ENCODE measurements around the gene BEND5. TPM values are rescaled to one million over a fixed set of nuclear protein-coding genes. Genes with fewer than 3 reads are reported as not detected.

Gene BEND5
- total RNA-seq, 3 donors from 2014 or later (not counting 1 experiment from before 2014, with no cell fraction given): 1.2 to 5.1 (median 2.6) TPM

DNA sequence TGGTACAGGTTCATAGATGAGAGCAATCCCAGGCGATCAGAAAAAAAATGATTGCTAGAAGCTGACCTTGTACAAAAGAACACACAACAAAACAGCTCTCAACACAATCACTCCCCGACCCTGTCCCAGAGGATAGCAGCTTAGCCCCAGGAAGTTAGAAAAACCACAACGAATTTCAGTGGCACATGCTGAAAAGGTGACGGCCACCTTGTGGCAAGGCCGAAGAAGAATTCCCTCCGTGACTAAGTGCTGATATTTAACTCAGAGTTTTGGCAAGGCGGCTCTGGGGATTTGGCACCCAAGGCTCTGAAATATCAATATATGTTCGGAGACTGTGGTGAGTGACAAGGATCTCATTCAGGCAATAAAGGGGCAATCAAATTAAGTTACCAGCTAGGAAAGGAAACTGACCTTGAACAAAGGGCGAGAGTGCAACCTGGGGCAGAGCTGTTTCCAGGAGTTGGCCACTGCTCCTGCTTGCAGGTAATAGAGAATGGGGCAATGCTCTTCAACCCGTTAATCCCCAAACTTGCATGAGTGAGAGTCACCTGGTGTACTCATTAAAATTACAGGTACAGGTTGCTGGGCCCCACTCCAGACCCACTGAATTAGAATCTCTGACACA, 96.2 kb downstream of the BEND5 start:
- ATAC-seq (no peak), DNase-seq (no peak)
- no peaks in the 10 kb centered on the region for H3K4me1 Mint-ChIP-seq
- H3K36me3 Mint-ChIP-seq: no peaks in the 10 kb centered on the region
- Histone ChIP-seq H3K9me3 (ENCODE audit: control insufficient read depth, insufficient read depth, low read length) (no peaks in the 10 kb centered on the region), H3K27me3 (ENCODE audit: control insufficient read depth, insufficient read depth, low read length) (no peaks in the 10 kb centered on the region), H3K27ac (ENCODE audit: low read length) (no peak overlapping the region), H3K4me3 (ENCODE audit: low read length) (no peak overlapping the region), H3K36me3 (ENCODE audit: control insufficient read depth, insufficient read depth, low read length) (no peaks in the 10 kb centered on the region), H3K4me1 (ENCODE audit: control insufficient read depth, insufficient read depth, low read length) (no peaks in the 10 kb centered on the region)
- intact Hi-C loops (cut with micrococcal nuclease): no loop called here
- no peak overlapping the region for H3K27ac Mint-ChIP-seq
- TF ChIP-seq, protein P1, sequence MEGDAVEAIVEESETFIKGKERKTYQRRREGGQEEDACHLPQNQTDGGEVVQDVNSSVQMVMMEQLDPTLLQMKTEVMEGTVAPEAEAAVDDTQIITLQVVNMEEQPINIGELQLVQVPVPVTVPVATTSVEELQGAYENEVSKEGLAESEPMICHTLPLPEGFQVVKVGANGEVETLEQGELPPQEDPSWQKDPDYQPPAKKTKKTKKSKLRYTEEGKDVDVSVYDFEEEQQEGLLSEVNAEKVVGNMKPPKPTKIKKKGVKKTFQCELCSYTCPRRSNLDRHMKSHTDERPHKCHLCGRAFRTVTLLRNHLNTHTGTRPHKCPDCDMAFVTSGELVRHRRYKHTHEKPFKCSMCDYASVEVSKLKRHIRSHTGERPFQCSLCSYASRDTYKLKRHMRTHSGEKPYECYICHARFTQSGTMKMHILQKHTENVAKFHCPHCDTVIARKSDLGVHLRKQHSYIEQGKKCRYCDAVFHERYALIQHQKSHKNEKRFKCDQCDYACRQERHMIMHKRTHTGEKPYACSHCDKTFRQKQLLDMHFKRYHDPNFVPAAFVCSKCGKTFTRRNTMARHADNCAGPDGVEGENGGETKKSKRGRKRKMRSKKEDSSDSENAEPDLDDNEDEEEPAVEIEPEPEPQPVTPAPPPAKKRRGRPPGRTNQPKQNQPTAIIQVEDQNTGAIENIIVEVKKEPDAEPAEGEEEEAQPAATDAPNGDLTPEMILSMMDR (IDR thresholded peaks at IDR 0.05): no peak
- no peaks in the 10 kb centered on the region for H3K9me3 Mint-ChIP-seq
- no peaks in the 10 kb centered on the region for H3K27me3 Mint-ChIP-seq (ENCODE audit: low read depth in 2 of 2)
- H3K4me3 Mint-ChIP-seq: no peak overlapping the region
- WGBS (ENCODE audit: insufficient coverage): 65% methylated on average over 10 of the region's 10 CpGs

DNA sequence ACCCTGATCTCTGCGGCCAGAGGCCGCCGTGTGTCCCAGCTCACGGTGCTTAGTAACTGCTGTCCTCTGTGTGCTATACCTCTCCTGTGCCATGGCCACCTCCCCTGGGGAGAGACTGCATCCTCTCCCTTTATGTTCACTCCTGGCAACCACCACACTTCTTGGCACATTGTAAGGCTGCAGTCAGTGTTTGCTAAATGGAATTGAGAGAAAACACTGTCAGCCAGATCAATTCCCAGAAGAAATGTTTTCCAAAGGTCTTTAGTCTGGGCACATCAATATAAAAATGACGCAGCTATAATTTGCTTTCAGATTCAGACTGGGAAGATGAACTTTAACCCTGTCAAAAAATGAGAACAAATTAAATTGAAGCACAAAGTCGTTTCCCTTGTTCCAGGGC, 96.8 kb downstream of the BEND5 start:
- TF ChIP-seq, protein P1 (IDR thresholded peaks at IDR 0.05): no peak
- Histone ChIP-seq H3K9me3 (ENCODE audit: control insufficient read depth, insufficient read depth, low read length) (no peaks in the 10 kb centered on the region), H3K4me1 (ENCODE audit: control insufficient read depth, insufficient read depth, low read length) (no peaks in the 10 kb centered on the region), H3K27me3 (ENCODE audit: control insufficient read depth, insufficient read depth, low read length) (no peaks in the 10 kb centered on the region), H3K36me3 (ENCODE audit: control insufficient read depth, insufficient read depth, low read length) (no peaks in the 10 kb centered on the region), H3K27ac (ENCODE audit: low read length) (no peak overlapping the region), H3K4me3 (ENCODE audit: low read length) (no peak overlapping the region)
- H3K27me3 Mint-ChIP-seq (ENCODE audit: low read depth in 2 of 2): no peaks in the 10 kb centered on the region
- WGBS (ENCODE audit: insufficient coverage): 88% methylated on average over 6 of the region's 6 CpGs
- no peaks in the 10 kb centered on the region for H3K9me3 Mint-ChIP-seq
- H3K27ac Mint-ChIP-seq: no peak overlapping the region
- ATAC-seq (no peak), DNase-seq (no peak)
- no peaks in the 10 kb centered on the region for H3K36me3 Mint-ChIP-seq
- no peaks in the 10 kb centered on the region for H3K4me1 Mint-ChIP-seq
- intact Hi-C loops (cut with micrococcal nuclease): no loop called here
- H3K4me3 Mint-ChIP-seq: no peak overlapping the region

DNA sequence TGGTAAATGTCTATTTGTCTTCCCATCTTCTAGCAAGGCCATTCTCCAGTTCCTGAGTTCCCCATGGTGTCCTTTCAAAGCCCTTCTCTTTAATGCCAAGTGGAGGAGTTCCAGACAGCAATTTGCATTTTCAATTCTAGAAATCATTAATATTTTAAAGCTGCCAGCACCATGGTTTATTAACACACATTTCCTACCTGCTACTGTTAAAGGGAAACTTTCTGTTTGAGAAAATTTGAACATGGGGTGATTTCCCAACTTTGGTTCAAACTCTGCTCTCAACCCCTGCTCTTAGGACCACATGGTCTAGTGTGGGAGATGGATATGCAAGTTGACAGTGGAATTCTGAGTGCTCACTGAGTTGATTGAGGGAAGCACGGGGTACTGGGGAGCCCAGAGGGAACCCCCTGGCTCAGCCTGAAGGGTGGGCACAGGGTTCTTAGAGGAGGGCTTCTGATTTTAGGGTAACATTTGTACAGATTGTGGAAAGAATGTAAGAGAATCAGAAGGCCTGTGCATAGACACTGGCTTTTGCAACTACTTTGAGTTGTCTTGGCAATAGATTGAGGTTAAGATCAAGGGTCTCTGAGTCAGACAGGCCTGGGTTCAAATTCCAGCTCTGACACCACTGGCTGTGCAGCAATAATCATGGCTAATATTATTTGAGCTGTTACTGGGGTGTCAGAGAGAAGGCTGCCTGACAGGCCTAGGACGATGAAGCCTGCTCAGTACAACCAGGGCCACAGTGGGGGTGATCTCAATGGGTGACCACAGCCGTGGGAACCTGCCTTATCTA, 97.8 kb downstream of the BEND5 start:
- H3K4me3 Mint-ChIP-seq: no peak overlapping the region
- H3K36me3 ChIP-seq (ENCODE audit: control insufficient read depth, insufficient read depth, low read length): no peaks in the 10 kb centered on the region
- 58% methylated on average over 3 of the region's 3 CpGs for WGBS (ENCODE audit: insufficient coverage)
- no peaks in the 10 kb centered on the region for H3K4me1 ChIP-seq (ENCODE audit: control insufficient read depth, insufficient read depth, low read length)
- no peaks in the 10 kb centered on the region for H3K4me1 Mint-ChIP-seq
- H3K27me3 Mint-ChIP-seq (ENCODE audit: low read depth in 2 of 2): no peaks in the 10 kb centered on the region
- ATAC-seq: no peak
- no peaks in the 10 kb centered on the region for H3K9me3 Mint-ChIP-seq
- no peak overlapping the region for H3K4me3 ChIP-seq (ENCODE audit: low read length)
- no peaks in the 10 kb centered on the region for H3K27me3 ChIP-seq (ENCODE audit: control insufficient read depth, insufficient read depth, low read length)
- H3K36me3 Mint-ChIP-seq: no peaks in the 10 kb centered on the region
- DNase-seq: no peak
- H3K27ac ChIP-seq (ENCODE audit: low read length): no peak overlapping the region
- no peak overlapping the region for H3K27ac Mint-ChIP-seq
- TF ChIP-seq, protein P1 (IDR thresholded peaks at IDR 0.05): no peak
- no peaks in the 10 kb centered on the region for H3K9me3 ChIP-seq (ENCODE audit: control insufficient read depth, insufficient read depth, low read length)
- intact Hi-C loops (cut with micrococcal nuclease): no loop called here

All from natural killer cell (primary cell).